DND-41 (cell line): ENCODE data around the gene PSMA3.

Experiments
- EZH2 ChIP-seq: IDR thresholded peaks from 3 replicates; pipeline ENCODE4 v1.6.1; 2012; ENCODE audit warnings: borderline replicate concordance, low read depth, mild to moderate bottlenecking, moderate library complexity, low read length, inconsistent platforms; ENCODE audit not compliant: severe bottlenecking
- TF ChIP-seq, protein P1 (sequence below): IDR thresholded peaks from 2 replicates; pipeline ENCODE4 v1.5.1; 2012; ENCODE audit warnings: borderline replicate concordance, low read length, moderate library complexity, mild to moderate bottlenecking; ENCODE audit not compliant: poor library complexity, severe bottlenecking; ENCODE audit errors: extremely low read depth

DNA sequence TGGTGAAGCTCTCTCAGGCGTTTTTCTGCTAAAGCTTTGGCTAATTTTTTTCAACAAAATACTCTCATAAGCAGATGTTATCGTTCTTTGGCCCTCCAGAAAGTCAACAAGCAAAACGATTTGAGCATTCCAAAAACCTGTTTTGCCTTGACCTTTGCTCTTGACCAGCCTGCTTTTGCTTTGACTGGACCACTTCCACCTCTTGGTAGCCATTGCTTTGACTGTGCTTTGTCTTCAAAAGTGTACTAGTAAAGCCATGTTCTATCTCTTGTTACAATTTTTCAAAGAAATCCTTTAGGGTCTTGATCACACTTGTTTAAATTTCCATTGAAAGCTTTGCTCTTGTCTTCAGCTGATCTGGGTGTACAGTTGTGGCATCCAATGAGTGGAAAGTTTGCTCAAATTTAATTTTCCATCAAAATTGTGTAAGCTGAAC lies 43.0 kb downstream of the PSMA3 start:
- TF ChIP-seq, protein P1, sequence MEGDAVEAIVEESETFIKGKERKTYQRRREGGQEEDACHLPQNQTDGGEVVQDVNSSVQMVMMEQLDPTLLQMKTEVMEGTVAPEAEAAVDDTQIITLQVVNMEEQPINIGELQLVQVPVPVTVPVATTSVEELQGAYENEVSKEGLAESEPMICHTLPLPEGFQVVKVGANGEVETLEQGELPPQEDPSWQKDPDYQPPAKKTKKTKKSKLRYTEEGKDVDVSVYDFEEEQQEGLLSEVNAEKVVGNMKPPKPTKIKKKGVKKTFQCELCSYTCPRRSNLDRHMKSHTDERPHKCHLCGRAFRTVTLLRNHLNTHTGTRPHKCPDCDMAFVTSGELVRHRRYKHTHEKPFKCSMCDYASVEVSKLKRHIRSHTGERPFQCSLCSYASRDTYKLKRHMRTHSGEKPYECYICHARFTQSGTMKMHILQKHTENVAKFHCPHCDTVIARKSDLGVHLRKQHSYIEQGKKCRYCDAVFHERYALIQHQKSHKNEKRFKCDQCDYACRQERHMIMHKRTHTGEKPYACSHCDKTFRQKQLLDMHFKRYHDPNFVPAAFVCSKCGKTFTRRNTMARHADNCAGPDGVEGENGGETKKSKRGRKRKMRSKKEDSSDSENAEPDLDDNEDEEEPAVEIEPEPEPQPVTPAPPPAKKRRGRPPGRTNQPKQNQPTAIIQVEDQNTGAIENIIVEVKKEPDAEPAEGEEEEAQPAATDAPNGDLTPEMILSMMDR = no peak
- no peak for TF ChIP-seq EZH2
